Vagina (tissue), 2 donors: ENCODE results near the gene ZBTB45. TPM values are rescaled to one million over a fixed set of nuclear protein-coding genes. Genes with fewer than 3 reads are reported as not detected.

ENCODE experiments used
- DNase-seq, 2 donors: peaks; one replicate each; pipeline ENCODE4 v3.0.0-alpha.2; 2017; ENCODE audit errors: extremely low spot score in 2 of 2
- H3K27ac ChIP-seq: fragments of 200-600 bp; sonication (generic); one replicate; pipeline ENCODE4 v1.5.1; 2019
- H3K27me3 ChIP-seq: fragments of 200-600 bp; sonication (generic); one replicate; pipeline ENCODE4 v1.5.1; 2019
- H3K36me3 ChIP-seq, 2 donors: fragments of 200-600 bp; sonication (generic); one replicate each; pipeline ENCODE4 v1.5.1; 2017 to 2019
- H3K4me1 ChIP-seq: fragments of 200-600 bp; sonication (generic); one replicate; pipeline ENCODE4 v1.5.1; 2019
- H3K4me3 ChIP-seq, 2 donors: fragments of 200-600 bp; sonication (generic); 1 replicate in 1 of 2; 2 replicates in 1 of 2; pipeline ENCODE4 v1.5.1; 2016 to 2019
- H3K9me3 ChIP-seq: fragments of 200-600 bp; sonication (generic); one replicate; pipeline ENCODE4 v1.5.1; 2019
- POLR2A ChIP-seq, 2 donors: fragments of 450-650 bp; IDR thresholded peaks; one replicate each; pipeline ENCODE4 v1.6.1; 2017; ENCODE audit warnings: antibody characterized with exemption in 2 of 2, mild to moderate bottlenecking in 2 of 2, moderate library complexity in 2 of 2
- POLR2AphosphoS5 ChIP-seq, 2 donors: sonication (generic); formaldehyde crosslinking; IDR thresholded peaks; one replicate each; pipeline ENCODE4 v1.9.0; 2017; ENCODE audit warnings: antibody characterized with exemption in 2 of 2, mild to moderate bottlenecking in 2 of 2, low read depth in 1 of 2; ENCODE audit not compliant: insufficient read depth in 1 of 2
- intact Hi-C: fragments of 100-400 bp; cut with DNase I; formaldehyde crosslinking; loops from one replicate; pipeline ENCODE4 v1.15.1; 2023
- total RNA-seq: library from RNA; depleted of rRNA; stranded (reverse); fragments of >200 nt; gene quantifications from one replicate; pipeline ENCODE4 v1.2.3, GENCODE V29; 2016
- TF ChIP-seq, protein P1 (sequence below), 3 experiments: fragments of 450-650 bp in 2 of 3; fragments of 200-600 bp in 1 of 3; sonication (generic) in 1 of 3; IDR thresholded peaks; one replicate each; pipeline ENCODE4 v1.5.1; 2017 to 2019; ENCODE audit warnings: antibody characterized with exemption in 3 of 3, mild to moderate bottlenecking in 2 of 3, moderate library complexity in 2 of 3

Gene ZBTB45
- total RNA-seq, 1 donor from 2014 or later: 14.0 TPM

DNA sequence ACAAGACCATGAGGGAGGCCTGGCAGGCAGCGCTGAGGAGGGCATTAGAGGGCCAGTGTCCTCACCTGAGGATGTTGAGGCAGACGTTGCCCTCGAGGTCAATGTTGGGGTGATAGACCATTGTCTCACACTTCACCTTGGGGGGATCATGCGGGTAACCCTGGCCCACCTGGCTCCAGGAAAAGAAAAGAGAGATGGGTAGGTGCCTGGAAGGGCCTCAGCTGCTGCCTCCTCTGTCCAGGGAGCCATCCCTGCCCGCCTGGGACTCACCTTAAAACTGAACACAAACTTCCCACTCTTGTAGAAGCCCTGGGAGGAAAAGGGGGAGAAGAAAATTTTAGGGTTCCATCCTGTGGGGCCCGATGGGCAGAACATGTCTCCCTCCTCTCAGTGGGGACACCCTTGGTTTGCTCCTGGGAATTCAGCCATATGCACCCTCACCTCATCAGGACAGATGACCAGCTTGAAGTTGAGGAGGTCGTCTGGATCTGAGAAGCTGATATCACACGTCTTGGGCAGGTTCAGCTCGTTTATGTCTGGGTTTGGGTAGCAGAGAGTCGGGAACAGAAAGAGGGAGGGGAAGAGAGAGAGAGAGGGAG, 37.1 kb upstream of the ZBTB45 start:
- Histone ChIP-seq H3K9me3 (no peaks in the 10 kb centered on the region), H3K27me3 (no peaks in the 10 kb centered on the region), H3K4me3 (peak overlapping the region; percentile 81 to 89), H3K36me3 (peaks cover 0 to 20% of the 10 kb centered on the region in 2 donors), H3K4me1 (peaks cover 60% of the 10 kb centered on the region), H3K27ac (peak overlapping the region; percentile 100)
- intact Hi-C loops: no loop called here
- peak in 1 of 2 donors; percentile 80 for DNase-seq
- TF ChIP-seq, protein P1, sequence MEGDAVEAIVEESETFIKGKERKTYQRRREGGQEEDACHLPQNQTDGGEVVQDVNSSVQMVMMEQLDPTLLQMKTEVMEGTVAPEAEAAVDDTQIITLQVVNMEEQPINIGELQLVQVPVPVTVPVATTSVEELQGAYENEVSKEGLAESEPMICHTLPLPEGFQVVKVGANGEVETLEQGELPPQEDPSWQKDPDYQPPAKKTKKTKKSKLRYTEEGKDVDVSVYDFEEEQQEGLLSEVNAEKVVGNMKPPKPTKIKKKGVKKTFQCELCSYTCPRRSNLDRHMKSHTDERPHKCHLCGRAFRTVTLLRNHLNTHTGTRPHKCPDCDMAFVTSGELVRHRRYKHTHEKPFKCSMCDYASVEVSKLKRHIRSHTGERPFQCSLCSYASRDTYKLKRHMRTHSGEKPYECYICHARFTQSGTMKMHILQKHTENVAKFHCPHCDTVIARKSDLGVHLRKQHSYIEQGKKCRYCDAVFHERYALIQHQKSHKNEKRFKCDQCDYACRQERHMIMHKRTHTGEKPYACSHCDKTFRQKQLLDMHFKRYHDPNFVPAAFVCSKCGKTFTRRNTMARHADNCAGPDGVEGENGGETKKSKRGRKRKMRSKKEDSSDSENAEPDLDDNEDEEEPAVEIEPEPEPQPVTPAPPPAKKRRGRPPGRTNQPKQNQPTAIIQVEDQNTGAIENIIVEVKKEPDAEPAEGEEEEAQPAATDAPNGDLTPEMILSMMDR (IDR thresholded peaks at IDR 0.05): no peak
- TF ChIP-seq POLR2AphosphoS5 (IDR thresholded peaks at IDR 0.05; ENCODE audit: insufficient read depth in 1 of 2, low read depth in 1 of 2) (no peak), POLR2A (IDR thresholded peaks at IDR 0.05) (no peak)

DNA sequence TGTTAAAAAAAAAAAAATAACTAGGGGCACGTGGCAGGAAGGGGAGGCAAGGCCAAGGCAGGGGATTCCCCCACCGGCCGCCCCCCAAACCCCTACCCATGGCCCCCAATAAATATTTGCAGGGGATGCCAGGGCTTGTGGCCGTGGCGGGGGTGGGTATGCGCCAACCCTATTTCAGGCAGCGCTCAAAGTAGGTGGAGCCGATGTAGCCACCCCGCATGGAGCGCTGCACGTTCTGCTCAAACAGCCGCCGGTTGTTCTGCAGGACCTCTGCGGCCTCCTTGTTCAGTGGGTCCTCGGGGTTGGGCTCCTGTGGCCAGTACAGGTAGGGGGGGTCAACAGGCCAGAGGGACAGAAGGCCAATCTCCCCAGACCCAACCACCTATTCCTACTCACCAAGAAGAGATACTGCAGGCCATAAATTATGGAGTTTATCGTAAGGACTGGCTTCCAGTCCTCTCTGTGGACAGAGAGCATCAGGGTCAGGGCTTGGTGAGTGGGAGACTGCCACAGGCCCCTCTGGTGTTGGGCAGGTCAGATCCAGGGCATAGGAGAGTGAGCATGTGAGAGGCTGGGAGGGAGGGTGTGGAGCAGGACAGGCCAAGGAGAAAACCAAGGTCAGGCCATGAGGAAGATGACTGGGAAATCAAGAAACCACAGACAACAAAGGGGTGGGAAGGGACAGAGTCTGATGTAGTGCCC, 36.5 kb upstream of the ZBTB45 start:
- peak in 1 of 2 donors; percentile 87 for DNase-seq
- H3K36me3 ChIP-seq: peaks cover 0 to 27% of the 10 kb centered on the region in 2 donors
- peak overlapping the region; percentile 96 for H3K27ac ChIP-seq
- TF ChIP-seq, protein P1 (IDR thresholded peaks at IDR 0.05): no peak
- no peak for TF ChIP-seq POLR2A (IDR thresholded peaks at IDR 0.05)
- no peak for TF ChIP-seq POLR2AphosphoS5 (IDR thresholded peaks at IDR 0.05; ENCODE audit: insufficient read depth in 1 of 2, low read depth in 1 of 2)
- H3K9me3 ChIP-seq: no peaks in the 10 kb centered on the region
- H3K4me3 ChIP-seq: no peak overlapping the region
- H3K4me1 ChIP-seq: peaks cover 54% of the 10 kb centered on the region
- no peaks in the 10 kb centered on the region for H3K27me3 ChIP-seq
- intact Hi-C loops: no loop called here

DNA sequence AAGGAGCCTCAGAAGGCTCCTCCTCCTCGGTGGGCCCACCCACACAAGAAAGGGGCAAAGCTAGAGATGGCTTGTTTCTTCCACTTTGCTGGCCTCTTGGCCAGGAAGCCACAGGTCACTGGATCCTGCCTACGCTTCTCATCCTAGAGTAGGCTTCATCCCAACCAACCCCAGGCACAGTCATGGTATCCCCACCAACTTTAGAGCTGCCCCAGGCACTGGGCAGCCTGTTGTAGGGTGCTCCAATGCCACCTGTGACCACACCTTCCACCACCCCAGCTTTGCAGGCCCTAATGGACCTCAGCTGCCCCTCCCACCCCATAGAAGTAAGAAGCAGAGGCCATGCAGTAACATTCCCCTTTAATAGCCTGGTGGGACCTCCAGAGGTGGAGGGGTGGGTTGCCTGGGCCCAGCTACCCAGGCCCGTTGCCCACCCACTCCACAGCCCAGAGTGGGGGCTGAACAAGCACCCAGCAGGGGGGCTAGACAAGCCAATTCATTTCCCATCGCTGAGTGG, 35.8 kb upstream of the ZBTB45 start:
- peak overlapping the region; percentile 96 for H3K27ac ChIP-seq
- no peaks in the 10 kb centered on the region for H3K27me3 ChIP-seq
- no peak for DNase-seq
- peaks cover 54% of the 10 kb centered on the region for H3K4me1 ChIP-seq
- H3K36me3 ChIP-seq: peaks cover 0 to 33% of the 10 kb centered on the region in 2 donors
- peak overlapping the region; percentile 71 to 73 for H3K4me3 ChIP-seq
- intact Hi-C loops: no loop called here
- H3K9me3 ChIP-seq: no peaks in the 10 kb centered on the region
- TF ChIP-seq, protein P1 (IDR thresholded peaks at IDR 0.05): no peak

DNA sequence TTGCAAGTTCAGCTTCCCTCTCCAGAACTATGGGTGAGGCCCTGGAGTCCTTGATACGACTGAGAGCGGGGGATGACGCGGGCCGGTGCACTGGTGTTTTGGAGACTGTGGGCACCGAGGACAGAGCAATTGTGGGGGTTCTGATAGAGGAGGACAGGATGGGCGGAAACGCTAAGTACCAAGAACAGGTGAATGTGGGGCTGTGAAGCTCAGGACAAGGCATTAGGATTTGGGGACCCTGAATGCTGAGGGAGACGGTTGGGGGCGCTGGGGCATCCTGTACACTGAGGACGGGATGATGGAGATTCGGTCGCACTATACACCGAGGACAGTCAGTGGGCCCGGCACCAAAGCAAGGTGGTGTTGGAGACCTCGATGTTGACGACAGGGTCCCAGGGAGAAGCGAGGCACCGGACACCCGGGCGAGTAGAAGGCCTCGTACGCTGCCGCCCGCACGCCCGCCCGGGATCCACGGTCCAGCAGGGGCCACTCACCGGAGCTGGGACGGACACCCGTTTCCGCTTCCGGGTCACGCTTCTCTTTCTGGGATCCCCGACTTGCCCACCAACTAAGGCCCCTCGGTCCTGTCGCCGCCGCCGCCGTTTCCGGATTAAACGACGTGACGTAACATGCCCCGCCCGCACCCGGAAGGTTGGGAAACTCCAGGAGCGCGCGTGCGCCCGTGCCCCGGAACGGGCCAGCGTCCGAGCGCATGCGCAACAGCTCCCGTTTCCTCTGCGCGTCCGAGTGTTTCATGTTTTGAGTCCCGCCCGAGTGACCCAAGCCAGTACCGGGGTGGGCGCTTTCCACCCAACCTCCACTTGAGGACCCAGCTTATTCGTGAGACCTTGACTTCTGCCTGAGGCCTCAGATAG, 35.1 kb upstream of the ZBTB45 start, which contains the start of gene CHMP2A:
CHMP2A (minus strand) TSS at position 612 of the 875 bp plus-strand sequence. CDS start 893 bp downstream, outside the sequence.
- Histone ChIP-seq H3K27me3 (no peaks in the 10 kb centered on the region), H3K27ac (peak within 1 kb of the TSS; percentile 96), H3K4me1 (peaks cover 47% of the 10 kb centered on the region), H3K36me3 (peaks cover 0 to 40% of the 10 kb centered on the region in 2 donors), H3K4me3 (peak within 1 kb of the TSS; percentile 71 to 73), H3K9me3 (no peaks in the 10 kb centered on the region)
- DNase-seq: peak; percentile 97 to 98
- TF ChIP-seq POLR2A (IDR thresholded peaks at IDR 0.05) (peak in 1 of 2 donors; percentile 47), POLR2AphosphoS5 (IDR thresholded peaks at IDR 0.05; ENCODE audit: insufficient read depth in 1 of 2, low read depth in 1 of 2) (peak; percentile 92 to 97)
- TF ChIP-seq, protein P1 (IDR thresholded peaks at IDR 0.05): no peak
- intact Hi-C loops: no loop called here
